Central memory CD8-positive, alpha-beta T cell (primary cell): ENCODE measurements around the gene UBE2L3.
"Not testable (repeated sequence)": the region's sequence is repeated elsewhere in the genome, so short reads cannot be mapped to it uniquely, and the experiment has no call there.

ENCODE experiments used
- ATAC-seq: fragments of 150-1000 bp; cut with Tn5 transposase; replicated peaks from 2 replicates; pipeline ENCODE4 v1.10.0; 2022; ENCODE audit warnings: mild to moderate bottlenecking, moderate FRiP score, moderate number of reproducible peaks; ENCODE audit not compliant: poor library complexity, severe bottlenecking; ENCODE audit errors: extremely low read depth
- DNase-seq, 2 donors: peaks; one replicate each; pipeline ENCODE4 v3.0.0; 2021; ENCODE audit warnings: low spot score in 2 of 2
- H3K27ac Mint-ChIP-seq: one replicate; pipeline ENCODE4 v1.8.0; 2022; ENCODE audit warnings: low read depth, mild to moderate bottlenecking, moderate library complexity, mixed read lengths
- H3K27me3 Mint-ChIP-seq: one replicate; pipeline ENCODE4 v1.8.0; 2022; ENCODE audit warnings: mixed read lengths
- H3K36me3 Mint-ChIP-seq: one replicate; pipeline ENCODE4 v1.8.0; 2022; ENCODE audit warnings: mild to moderate bottlenecking, moderate library complexity, mixed read lengths; ENCODE audit not compliant: insufficient read depth
- H3K4me1 Mint-ChIP-seq: one replicate; pipeline ENCODE4 v1.8.0; 2022; ENCODE audit warnings: mixed read lengths
- H3K4me3 Mint-ChIP-seq: one replicate; pipeline ENCODE4 v1.8.0; 2022; ENCODE audit warnings: mild to moderate bottlenecking, moderate library complexity, mixed read lengths
- H3K9me3 Mint-ChIP-seq: one replicate; pipeline ENCODE4 v1.8.0; 2022; ENCODE audit warnings: mixed read lengths

The UBE2L3 gene

DNA sequence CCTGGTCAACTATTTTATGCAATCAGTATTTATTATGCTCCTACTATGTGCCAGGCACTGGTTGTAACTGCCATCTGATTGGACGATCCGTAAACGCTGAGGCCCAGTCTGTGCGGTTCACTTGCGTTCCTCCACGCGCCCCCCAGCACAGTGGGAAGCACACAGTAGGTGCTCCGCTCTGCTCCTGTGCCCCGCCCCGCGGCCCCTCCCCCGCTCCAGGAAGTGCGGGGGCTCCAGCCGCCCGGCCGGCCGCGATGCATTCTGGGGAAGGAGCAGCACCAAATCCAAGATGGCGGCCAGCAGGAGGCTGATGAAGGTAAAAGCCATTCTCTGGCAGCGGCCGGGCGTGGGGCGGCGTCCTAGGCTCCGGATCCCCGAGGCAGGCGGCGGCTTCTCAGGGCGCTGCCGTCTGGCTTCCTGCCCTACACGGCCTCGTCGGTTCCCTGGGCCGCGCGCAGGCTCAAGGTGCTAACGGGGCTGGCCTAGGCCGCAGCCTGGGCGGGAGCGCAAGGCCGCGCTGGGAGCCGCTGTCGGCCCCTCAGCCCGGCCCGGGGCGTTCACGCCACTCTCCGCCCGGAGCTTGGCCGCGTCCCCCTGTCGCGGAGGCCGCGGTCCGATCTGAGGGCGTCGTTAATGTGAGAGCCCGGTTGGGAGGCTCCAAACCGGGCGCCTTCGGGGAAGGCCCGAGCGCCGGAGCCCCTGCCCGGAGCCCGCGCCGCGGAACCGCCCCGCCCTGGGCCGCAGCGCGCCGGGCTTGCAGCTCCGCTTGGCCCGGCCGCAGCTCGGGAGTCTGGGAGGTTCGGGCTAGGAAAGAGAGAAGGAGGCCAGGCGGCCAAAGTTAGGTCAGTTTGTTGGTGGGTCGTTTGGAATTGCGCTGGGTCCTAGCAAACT is at the start of gene UBE2L3:
UBE2L3 (plus strand) TSS at position 259 of the 891 bp plus-strand sequence; CDS start at position 290, 31 bp downstream.
- Mint-ChIP-seq H3K27me3 (no peaks in the 10 kb centered on the region), H3K9me3 (no peaks in the 10 kb centered on the region), H3K4me1 (peaks cover 42% of the 10 kb centered on the region), H3K27ac (peak within 1 kb of the TSS; percentile 92), H3K36me3 (peaks cover 24% of the 10 kb centered on the region), H3K4me3 (peak within 1 kb of the TSS; percentile 85)
- ATAC-seq (peak; percentile 79), DNase-seq (peak; percentile 63 to 72)

- not testable (repeated sequence) for H3K4me3 Mint-ChIP-seq, H3K4me1 Mint-ChIP-seq, H3K27me3 Mint-ChIP-seq, H3K9me3 Mint-ChIP-seq, H3K36me3 Mint-ChIP-seq, DNase-seq, ATAC-seq, H3K27ac Mint-ChIP-seq
Measured at GRCh38 chr22:21526705-21527500, 40.6 kb upstream of the UBE2L3 start.

- not testable (repeated sequence) for ATAC-seq, H3K4me3 Mint-ChIP-seq
Measured at GRCh38 chr22:21531525-21531924, 36.0 kb upstream of the UBE2L3 start.

GRCh38 chr22:21532863-21533648 is 34.5 kb upstream of the UBE2L3 start:
- not testable (repeated sequence) for H3K4me3 Mint-ChIP-seq, H3K27ac Mint-ChIP-seq, H3K9me3 Mint-ChIP-seq, ATAC-seq, H3K27me3 Mint-ChIP-seq, H3K4me1 Mint-ChIP-seq, DNase-seq, H3K36me3 Mint-ChIP-seq

More at GRCh38 chr22:21531525-21531924, 36.0 kb upstream of the UBE2L3 start:
- H3K4me1 Mint-ChIP-seq, H3K36me3 Mint-ChIP-seq, H3K27ac Mint-ChIP-seq, DNase-seq, H3K27me3 Mint-ChIP-seq, H3K9me3 Mint-ChIP-seq: not testable (repeated sequence)

GRCh38 chr22:21539862-21540261 is 27.7 kb upstream of the UBE2L3 start:
- H3K36me3 Mint-ChIP-seq, ATAC-seq, H3K9me3 Mint-ChIP-seq, DNase-seq, H3K4me3 Mint-ChIP-seq, H3K27me3 Mint-ChIP-seq, H3K4me1 Mint-ChIP-seq, H3K27ac Mint-ChIP-seq: not testable (repeated sequence)

GRCh38 chr22:21544432-21545322 is 22.8 kb upstream of the UBE2L3 start:
- not testable (repeated sequence) for H3K9me3 Mint-ChIP-seq, H3K27me3 Mint-ChIP-seq, H3K4me3 Mint-ChIP-seq, H3K4me1 Mint-ChIP-seq, ATAC-seq, H3K36me3 Mint-ChIP-seq, H3K27ac Mint-ChIP-seq, DNase-seq

- not testable (repeated sequence) for H3K27ac Mint-ChIP-seq, H3K27me3 Mint-ChIP-seq, H3K4me3 Mint-ChIP-seq, H3K36me3 Mint-ChIP-seq, H3K9me3 Mint-ChIP-seq, H3K4me1 Mint-ChIP-seq, DNase-seq
- ATAC-seq, result peak; percentile 80
Measured at GRCh38 chr22:21549558-21549957, 18.0 kb upstream of the UBE2L3 start.

- not testable (repeated sequence) for H3K27me3 Mint-ChIP-seq, H3K9me3 Mint-ChIP-seq, H3K4me1 Mint-ChIP-seq, H3K4me3 Mint-ChIP-seq, H3K27ac Mint-ChIP-seq, H3K36me3 Mint-ChIP-seq, DNase-seq
- peak; percentile 74 for ATAC-seq
Measured at GRCh38 chr22:21550008-21550677, 17.4 kb upstream of the UBE2L3 start.

DNA sequence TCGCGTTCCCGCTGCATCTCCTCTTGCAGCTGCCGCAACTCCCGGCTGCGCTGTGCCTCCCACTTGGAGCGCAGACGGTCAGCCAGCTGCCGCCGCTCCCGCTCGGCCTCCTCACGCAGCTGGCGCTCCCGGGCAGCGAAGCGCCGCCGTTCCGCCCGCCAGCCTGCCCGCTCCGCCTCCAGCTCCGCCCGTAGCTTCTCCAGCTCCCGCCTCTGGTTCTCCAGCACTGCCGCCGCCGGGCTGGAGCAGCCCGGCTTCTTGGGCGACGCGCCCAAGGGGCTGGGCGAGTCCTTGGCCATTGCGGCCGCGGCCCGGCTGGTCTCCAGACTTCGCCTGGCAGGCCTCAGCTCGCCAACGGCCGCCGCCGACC is 16.9 kb upstream of the UBE2L3 start:
- not testable (repeated sequence) for H3K9me3 Mint-ChIP-seq, H3K36me3 Mint-ChIP-seq, H3K27ac Mint-ChIP-seq, H3K27me3 Mint-ChIP-seq, H3K4me1 Mint-ChIP-seq, H3K4me3 Mint-ChIP-seq, DNase-seq
- ATAC-seq, result peak; percentile 1

- ATAC-seq, DNase-seq, H3K9me3 Mint-ChIP-seq, H3K4me1 Mint-ChIP-seq, H3K4me3 Mint-ChIP-seq, H3K36me3 Mint-ChIP-seq, H3K27me3 Mint-ChIP-seq, H3K27ac Mint-ChIP-seq: not testable (repeated sequence)
Measured at GRCh38 chr22:21551361-21551760, 16.2 kb upstream of the UBE2L3 start, which contains the start of gene RIMBP3C. Gene RIMBP3C (minus strand): TSS chr22:21551461. CDS start chr22:21550976, 485 bp downstream.

DNA sequence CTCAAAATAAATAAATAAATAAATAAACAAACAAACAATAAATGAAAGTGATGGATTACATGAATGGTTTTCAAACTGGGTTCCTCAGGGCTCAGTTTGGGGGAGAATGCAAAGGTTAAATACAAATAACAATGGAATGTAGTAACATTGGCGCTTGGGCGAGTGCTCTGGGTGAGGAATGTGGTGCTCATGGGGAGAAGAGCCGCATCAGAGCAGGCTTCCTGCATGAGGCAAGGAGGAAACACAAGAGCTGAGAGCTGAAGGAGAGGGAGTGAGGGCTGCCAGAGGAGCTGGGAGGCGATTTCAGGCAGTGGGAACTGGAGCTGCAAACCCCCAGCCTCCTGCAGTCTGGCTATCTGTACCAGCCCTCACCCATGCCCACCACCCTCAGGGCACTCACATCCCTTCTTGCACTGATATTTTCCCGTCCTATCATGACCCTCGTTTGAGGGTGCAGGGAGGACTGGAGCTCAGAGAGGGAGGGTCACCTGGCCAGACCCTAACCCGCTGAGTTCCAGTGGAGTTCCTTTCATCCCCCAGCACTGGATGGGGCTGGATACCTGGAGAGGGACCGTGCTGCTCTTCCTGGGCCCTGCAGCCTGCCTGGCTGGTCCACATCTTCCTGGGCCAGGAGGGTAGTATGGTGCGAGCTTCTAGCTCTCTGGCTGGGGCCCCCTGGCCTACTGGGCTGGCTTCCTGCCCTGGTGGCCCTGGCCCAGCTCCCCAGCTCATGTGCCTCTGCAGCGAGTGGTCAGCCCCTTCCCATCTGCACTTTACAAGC is 8.0 kb upstream of the UBE2L3 start:
- DNase-seq, H3K4me3 Mint-ChIP-seq, H3K4me1 Mint-ChIP-seq, H3K27ac Mint-ChIP-seq, H3K9me3 Mint-ChIP-seq, ATAC-seq, H3K36me3 Mint-ChIP-seq, H3K27me3 Mint-ChIP-seq: not testable (repeated sequence)
